Esophagus squamous epithelium (tissue), 4 donors: ENCODE measurements around the gene CAMK1D.

Source experiments
- POLR2A ChIP-seq, 4 donors: fragments of 450-650 bp; IDR thresholded peaks; one replicate each; pipeline ENCODE4 v1.6.1; 2017; ENCODE audit warnings: antibody characterized with exemption in 4 of 4, mild to moderate bottlenecking in 4 of 4, moderate library complexity in 3 of 4
- TF ChIP-seq, protein P1 (sequence below), 6 experiments: fragments of 450-650 bp in 4 of 6; fragments of 200-600 bp in 2 of 6; sonication (generic) in 2 of 6; IDR thresholded peaks; one replicate each; pipeline ENCODE4 v1.5.1; 2016 to 2019; ENCODE audit warnings: antibody characterized with exemption in 6 of 6, mild to moderate bottlenecking in 4 of 6, moderate library complexity in 4 of 6

DNA sequence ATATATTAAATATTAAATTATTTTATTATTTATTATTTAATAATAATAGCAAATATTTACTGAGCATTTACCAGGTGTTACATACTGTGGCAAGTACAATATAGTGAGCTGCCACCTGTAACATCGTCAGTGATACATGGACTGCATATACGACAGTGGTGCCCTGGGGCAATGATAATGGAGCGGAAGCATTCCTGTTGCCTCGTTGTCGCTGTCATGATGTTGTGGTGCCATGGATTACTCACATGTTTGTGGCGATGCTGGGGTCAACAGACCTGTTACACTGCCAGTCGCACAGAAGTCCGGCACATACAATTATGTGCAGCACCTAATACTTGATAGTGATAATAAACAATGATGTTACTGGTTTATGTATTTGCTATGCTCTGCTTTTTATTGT lies 20.6 kb downstream of the CAMK1D start:
- TF ChIP-seq, protein P1, sequence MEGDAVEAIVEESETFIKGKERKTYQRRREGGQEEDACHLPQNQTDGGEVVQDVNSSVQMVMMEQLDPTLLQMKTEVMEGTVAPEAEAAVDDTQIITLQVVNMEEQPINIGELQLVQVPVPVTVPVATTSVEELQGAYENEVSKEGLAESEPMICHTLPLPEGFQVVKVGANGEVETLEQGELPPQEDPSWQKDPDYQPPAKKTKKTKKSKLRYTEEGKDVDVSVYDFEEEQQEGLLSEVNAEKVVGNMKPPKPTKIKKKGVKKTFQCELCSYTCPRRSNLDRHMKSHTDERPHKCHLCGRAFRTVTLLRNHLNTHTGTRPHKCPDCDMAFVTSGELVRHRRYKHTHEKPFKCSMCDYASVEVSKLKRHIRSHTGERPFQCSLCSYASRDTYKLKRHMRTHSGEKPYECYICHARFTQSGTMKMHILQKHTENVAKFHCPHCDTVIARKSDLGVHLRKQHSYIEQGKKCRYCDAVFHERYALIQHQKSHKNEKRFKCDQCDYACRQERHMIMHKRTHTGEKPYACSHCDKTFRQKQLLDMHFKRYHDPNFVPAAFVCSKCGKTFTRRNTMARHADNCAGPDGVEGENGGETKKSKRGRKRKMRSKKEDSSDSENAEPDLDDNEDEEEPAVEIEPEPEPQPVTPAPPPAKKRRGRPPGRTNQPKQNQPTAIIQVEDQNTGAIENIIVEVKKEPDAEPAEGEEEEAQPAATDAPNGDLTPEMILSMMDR (IDR thresholded peaks at IDR 0.05): no peak
- no peak for TF ChIP-seq POLR2A (IDR thresholded peaks at IDR 0.05)
